T-helper 2 cell (primary cell): ENCODE measurements around the gene JAKMIP1.
"Not testable (repeated sequence)": the region's sequence is repeated elsewhere in the genome, so short reads cannot be mapped to it uniquely, and the experiment has no call there.

Experiments
- DNase-seq, 5 experiments: peaks; one replicate each; pipeline versions ENCODE4 v3.0.0 to v3.0.0-alpha.2; 2012 to 2022

JAKMIP1 gene

DNA sequence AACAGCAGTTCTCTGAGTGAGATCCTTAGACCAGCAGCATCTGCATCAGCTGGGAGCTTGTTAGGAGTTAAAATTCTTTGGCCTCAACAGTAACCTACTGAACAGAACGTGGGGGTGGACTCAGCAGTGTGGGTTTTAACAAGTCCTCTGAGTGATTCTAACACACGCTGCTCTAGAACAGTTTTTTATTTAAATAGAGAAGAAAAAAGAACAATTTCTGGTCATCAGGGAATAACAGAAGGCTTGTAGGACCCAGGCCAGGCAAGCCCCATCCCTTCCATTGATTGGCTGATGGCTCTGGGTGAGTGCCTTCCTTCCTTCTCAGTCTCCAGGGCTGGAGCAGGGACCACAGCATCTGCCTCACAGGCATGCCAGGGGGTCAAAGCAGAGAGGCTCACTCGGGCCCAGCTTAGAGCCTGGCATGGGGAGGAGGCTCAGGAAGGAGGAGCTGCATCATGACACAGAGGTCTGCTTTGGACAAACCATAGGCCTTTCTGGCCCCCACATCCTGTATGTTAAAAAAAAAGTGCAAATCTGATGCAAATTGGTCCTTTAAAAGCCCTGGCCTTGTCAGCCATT is 56.7 kb downstream of the JAKMIP1 start:
- DNase-seq, result no peak

DNA sequence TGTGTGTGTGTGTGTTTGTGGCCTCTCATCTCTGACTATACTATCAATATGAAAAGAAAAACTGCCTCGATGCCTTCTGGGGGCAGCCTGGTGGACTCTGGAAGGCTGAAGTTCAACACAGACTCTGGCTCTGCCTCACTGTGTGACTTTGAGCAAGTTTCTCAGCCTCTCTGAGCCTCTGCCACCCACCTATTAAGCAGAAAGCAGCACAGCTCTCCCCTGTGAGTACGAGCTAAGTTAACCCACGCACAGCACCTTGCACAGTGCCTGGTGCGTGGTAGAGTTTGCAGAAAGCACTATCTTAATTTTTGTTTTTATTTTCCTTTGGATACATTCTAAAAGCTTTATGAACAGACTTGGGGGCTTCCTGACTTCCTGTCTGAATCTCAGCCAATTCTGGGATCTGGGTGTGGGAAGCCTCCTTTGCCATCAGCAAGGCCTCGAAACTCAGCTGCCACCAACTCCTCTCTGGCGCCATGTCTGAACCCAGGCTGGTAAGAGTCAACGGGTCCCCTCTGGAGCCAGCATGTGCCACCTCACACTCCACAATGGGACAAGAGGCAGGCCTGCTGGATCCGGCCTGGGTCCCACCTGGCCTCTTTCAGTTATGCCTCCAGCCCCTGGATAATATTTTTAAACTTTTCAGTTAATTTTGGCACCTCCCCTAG is 57.3 kb downstream of the JAKMIP1 start:
- DNase-seq, result no peak

DNA sequence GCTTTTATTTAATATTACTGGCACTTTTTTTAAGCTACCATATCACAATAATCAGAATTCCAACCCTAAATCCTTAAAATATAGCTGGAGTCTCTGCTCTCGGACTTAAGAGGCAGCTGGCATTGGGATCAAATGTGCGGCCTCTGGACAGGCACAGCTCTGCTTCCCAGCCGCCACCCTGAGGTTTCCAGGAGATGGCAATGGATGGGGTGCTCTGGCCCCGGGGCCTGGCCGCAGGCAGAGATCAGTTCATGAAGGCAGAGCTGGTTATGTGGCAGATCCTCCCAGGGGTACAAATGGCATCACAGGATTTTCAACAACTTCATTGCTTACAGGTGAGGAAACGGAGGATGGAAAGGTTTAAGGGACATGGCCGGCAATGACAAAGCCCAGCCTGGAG is 57.8 kb downstream of the JAKMIP1 start:
- DNase-seq, result no peak

DNA sequence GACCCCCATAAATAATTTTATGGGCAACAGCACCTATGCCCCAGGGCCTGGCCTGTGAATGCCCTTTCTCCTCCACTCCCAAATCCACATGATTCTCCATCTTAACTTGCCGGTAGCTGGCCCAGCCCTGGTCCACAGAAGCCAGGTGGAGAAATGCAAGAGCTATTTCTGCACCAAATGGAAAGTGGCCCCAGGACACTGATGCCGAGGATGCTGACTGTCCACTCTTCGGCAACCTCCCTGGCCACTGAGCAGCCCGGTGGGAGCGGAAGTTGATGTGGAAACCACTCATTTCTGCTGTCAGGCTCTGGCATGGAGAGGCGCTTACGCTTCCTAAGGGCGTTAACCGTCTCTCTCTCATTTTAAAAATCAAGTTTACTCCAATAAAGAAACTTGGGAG is 58.8 kb downstream of the JAKMIP1 start:
- no peak for DNase-seq

DNA sequence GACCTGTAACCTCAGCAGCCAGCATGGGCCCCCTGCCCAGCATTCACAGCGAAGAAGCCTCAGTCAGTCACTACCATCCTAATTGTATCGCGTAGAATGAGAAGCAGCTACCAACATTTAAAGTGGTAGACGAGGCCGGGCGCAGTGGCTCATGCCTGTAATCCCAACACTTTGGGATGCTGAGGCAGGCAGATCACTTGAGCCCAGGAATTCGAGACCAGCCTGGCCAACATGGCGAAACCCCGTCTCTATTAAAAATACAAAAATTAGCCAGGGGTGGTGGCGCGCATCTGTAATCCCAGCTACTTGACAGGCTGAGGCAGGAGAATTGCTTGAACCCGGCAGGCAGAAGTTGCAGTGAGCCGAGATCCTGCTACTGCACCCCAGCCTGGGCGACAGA is 59.3 kb downstream of the JAKMIP1 start:
- not testable (repeated sequence) for DNase-seq

DNA sequence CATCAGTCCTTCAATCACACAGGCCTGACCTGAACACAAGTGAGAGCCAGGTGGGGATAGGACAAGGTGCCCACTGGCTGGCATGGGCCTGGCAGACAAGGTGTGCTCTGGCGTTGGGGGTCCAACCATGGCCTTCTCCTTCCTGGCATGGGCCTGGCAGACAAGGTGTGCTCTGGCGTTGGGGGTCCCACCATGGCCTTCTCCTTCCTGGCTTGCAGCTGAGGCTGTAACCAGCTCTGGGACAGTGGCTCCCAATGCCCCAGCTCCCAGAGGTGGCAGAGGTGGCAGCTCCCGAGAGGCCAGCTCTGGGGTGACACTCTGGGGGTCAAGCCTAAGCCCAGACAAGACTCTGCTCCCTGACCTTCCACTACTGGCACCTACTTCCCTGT is 62.6 kb downstream of the JAKMIP1 start:
- no peak for DNase-seq

DNA sequence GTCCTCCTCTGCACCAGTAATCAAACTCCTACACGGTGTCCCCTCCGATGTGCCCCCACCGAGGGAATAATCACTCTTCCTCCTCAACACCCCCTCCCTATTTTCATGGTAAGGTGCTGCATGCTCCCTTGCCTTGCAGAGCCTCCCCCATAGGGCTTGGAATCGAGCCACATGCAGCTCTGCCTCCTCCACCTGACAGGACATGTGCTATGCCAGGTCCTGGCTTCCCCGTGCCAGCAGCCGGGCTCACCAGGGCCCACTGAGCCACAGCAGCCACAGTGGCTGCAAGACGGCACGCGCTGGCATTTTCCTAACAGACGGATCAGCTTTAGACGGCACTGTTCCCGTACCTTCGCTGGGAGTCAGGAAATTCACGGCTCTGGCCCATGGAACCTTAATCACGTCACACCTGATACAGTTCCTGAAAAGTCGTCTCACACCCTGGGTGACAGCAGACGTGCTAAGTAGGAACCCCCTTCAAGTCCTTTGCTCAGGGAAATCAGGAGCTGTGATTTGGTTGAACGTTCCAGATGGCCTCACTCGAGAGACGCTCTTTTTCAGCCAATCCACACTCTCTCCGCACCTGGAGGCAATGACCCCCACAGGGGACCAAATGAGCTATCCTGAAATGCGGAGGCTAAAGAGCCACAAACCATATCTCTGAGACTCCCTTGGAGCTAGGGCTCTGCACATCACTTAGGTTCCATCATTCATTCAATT is 63.2 kb downstream of the JAKMIP1 start:
- DNase-seq, result no peak

DNA sequence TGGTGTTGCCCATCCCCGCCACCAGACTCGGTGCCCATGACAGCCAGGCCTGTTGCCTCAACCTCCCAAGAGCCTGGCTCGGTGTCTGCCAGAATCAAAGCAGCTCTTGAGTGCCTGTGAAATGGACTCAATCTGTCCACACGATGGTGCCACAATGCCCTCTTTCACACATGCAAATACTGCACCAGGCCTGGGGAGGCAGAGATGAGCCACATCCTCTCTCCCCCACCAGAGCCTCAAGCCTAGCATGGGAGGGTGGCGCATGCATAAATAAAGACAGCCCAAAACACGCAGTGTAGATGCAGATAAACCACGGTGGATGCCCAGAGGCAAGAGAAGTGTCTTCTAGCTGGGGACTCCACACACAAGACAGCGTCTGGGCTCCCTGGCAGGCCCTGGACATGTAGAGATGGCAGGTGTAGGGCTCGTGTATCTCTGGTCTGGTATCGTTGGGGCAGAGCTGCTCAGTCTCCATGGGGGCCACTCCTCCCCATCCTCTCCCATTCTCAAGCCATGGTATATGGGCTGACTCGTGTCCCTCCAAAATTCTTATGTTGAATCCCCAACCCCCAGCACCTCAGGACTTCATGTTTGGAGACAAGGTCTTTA is 65.6 kb downstream of the JAKMIP1 start:
- DNase-seq, result peak; percentile 17 to 93 (median 32)

DNA sequence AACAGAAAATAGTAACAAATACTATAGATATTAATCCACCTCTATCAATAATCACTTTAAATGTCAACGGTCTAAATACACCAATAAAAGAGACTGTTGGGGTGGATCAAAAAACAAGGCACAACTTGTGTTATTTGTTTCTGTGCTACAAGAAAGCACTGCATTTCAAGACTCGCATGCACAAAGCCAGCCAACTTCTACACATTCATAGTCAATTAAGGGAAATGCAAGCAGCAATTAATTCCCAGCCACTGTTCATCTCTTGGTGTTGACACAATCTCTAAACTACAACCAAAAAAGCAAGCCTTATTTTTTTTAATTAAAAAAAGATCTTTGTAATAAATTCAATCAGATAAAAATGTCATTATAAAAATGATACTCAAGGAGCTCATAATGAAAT is 67.6 kb downstream of the JAKMIP1 start:
- DNase-seq, result no peak

DNA sequence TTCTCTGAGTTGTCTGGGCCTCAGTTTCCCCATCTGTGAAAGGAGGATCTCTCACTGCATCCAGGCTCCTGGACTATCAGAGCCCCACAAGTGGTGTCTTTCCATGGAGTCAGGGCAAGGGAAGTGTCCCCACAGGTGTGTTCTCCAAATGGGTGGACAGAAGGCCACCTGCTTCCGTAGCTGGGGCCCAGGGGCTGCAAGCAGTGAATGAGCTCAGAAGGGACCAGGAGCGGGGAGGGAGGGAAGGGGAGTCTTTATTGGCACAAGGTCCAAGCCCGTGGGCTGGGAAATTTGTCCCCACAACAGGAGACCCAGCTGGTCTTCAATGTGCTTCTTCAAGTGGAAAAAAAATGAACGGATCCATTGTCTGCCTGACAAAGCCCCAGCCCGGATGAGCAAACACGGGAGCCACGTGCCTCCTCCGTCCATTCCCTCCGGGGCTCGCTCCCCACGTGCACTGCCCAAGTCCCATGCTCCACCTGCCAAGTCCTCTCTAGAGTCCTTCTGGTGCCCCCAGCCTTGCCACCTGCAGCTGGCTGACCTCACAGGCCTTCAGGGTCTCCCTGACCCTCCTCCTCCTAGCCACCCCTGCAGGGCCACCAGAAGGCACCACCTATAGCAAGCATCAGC is 72.0 kb downstream of the JAKMIP1 start:
- DNase-seq, result no peak

DNA sequence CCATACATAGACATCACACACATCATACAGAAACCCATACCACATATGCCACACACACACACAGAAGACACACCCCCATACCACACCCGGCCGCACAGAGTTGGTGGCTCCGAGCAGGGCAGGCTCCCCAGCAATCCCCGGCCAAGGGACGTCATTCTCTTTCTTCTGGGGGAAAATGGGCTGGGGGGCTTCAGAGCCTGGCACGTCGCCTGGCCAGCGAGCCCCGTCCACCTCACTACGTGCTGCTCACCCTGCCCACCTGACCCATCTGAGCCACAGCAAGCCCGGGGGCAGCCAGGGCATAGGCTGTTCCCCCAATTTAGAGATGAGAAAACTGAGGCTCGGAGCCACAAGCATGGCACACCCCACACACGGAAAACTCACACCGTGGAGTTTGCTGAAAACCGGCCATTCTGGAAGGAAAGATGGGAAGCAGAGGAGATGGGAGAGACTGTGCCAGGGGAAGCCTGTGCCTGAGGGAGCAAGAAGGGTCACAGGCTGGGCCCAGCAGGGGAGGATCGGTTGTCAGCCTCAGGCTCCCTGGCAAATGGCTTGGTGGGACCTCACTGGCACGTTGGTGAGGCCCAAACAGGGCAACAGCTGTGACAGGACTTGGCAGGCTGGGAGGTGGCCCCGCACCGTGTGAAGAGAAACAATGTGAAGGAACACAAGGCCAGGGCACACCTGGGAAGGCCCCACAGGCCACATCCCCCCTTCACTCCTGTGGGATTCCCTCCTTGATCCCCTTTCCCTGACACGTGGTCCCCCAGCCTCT is 73.2 kb downstream of the JAKMIP1 start:
- no peak for DNase-seq

DNA sequence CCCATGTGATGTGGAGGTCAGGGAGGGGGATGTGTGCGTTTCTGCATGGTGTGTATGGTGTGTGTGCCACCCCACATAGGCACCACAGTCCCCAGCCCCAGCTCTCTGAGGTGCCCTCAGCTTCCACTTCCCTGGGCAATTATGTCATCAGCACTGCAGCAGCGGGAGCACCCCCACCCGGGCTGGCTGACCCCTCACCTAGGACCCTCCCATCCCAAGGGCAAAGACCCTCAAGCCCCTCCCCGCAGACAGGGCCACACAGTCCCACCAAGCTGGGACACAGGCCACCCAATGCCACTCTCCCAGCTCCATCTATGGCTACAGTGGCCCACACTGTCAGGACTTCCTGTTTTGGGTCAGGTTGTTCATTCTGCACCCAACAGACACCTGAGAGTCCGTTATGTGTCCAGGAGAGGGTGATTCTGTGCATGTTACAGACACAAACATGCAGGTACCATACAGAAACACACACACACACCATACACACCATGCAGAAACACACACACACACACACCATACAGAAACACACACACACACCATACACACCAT is 75.2 kb downstream of the JAKMIP1 start:
- peak in 1 of 5 experiments; percentile 27 for DNase-seq

DNA sequence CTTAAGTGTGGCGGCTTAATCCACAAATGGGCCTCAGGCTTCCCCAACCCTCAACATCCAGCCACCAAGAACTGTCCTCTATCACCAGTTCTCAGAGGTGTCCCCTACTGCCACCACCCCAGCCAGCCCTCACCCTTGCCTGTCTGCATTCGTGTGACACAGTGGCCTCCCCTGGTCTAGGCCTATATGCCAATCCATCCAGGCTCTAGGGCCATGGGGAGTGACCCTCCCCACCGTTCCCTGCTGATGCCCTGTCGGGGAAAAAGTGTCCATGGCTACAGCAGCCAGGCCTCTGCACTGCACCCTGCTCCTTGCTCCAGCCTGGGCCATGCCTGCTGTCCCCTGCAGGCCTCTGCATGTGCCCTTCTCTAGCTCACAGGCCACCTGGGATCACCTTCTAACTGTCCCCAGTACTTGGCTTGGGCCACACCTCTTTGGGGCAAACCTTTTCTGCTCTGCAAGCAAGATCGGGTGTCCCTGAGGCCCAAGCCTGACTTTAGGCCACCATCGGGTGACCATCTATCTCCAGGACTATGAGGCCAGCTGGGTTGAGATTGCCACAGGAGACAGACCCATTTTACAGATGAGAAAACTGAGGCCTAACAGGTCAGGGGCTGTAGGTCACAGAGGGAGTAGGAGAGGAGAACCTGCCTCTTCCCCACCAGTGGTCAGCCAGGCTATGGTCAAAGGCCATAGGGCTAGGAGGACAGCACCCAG is 75.8 kb downstream of the JAKMIP1 start:
- no peak for DNase-seq

DNA sequence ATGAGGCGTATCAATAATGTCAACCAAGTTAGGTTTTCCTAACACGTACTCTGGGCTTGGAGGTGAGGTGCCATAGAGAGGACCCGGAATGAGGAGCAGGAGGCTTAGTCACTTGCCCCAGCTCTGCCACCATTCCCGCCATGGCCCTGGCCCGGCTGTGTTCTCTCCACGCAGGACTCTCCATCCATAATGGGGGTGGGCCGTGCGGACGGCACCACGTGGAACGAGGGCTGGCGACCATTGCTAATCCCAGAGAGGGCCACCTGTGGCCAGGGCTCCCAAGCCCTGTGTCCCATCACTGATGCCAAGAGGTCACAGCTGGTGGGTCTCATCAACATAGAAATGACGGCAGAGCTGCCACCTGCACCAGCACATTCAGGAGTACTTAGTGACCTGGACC is 76.4 kb downstream of the JAKMIP1 start:
- DNase-seq, result no peak

DNA sequence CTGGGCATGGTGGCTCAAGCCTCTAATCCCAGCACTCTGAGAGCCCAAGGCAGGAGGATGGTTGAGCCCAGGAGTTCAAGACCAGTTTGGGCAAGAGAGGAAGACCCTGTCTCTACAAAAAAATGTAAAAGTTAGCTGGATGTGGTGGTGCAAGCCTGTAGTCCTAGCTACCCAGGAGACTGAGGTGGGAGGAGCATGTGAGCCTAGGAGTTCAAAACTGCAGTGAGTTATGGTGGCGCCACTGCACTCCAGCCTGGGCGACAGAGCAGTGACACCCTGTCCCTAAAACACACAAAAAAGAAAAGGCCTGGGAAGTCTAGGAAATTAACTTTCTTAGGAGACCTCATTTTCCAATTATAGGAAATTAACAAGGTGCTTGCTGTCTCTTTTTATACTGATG is 76.8 kb downstream of the JAKMIP1 start:
- DNase-seq, result no peak

DNA sequence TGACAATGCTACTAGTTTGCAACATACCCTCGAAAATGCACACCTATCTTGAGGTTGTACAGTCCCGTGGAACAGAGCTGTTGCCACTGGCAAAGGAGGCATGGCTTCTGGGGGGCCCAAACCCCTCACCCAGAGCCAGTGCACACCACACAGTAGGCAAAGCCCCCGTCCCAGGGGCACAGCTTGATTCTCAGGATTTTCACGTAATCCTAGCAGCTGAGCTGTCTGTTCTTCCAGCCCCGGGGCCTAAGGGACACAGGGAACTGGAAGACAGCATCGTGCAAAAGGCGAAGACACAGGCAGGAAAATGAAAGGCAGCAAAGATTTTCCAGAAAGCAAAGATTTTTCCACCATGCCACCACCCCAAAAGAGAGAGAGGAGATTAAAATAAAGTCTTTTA is 77.2 kb downstream of the JAKMIP1 start:
- no peak for DNase-seq

DNA sequence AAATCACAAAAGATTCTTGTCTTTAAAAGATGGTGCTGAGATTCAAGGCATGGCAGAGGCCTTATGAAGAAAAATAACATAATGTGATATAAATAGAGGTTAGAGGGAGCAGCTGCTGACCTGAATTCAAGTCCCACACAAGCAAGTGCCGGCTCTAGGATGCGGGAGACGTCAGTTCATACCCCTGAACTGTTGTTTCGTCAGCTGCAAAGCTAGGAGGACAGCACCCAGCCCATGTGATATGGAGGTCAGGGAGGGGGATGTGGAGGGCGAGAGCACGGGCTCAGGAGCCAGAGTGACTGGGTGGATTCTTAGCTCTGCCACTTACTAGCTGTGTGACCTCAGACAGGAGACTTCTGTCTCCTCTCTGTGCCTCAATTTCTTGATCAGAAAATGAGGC is 77.9 kb downstream of the JAKMIP1 start:
- no peak for DNase-seq

DNA sequence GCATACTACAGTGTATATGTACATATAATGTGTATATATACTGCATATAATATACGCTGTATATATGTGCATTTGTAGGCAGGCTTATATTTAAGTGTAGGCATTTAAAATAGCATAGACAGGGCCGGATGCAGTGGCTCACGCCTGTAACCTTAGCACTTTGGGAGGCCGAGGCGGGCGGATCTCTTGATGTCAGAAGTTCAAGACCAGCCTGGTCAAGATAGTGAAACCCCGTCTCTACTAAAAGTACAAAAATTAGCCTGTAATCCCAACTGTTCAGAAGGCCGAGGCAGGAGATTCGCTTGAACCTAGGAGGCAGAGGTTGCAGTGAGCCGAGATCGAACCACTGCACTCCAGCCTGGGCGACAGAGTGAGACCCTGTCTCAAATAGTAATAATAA is 78.4 kb downstream of the JAKMIP1 start:
- DNase-seq, result no peak

DNA sequence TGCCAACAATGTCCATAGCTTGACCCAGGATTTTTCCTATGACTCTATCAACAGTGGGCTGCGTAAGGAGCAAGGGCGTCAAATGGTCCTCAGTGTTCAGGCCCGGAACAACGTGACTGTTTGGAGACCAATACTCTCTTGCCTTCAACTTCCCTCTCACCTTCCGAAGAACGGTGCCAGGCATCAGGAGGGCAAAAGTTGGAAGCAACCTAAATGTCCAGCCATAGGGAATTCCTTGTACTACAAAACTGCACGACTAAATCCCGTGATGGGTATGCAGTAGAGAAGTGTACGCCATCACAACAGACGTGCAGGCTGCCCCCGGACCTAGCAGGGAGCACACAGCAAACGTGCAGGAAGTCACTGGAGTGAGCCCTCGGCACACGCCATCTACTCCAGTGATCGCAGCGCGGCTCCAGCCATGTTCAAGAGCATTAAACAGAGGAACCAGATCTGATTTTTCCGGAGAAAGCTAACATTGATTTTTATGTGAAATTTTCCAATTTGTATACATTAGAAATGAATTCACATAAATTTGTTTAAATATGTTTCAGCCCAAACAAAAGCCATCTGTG is 79.0 kb downstream of the JAKMIP1 start:
- DNase-seq, result no peak

DNA sequence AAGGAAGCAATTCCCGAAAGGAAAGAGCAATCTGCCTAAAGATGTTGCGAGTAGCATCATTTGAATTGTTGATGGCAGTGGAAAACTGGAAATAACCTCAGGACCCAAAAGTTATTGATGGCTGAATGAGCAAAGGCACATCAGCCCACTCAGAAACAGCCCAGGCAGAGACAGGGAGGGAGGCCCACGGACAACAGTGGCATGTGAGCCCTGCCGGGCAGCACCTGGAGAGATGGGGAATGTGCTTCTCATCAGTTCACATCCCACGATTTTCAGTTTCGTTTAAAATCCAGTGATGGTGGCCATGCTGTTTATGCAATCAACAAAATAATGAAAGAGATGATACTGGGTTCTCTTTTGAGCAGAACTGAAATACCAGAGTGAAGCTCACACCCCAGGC is 80.0 kb downstream of the JAKMIP1 start:
- DNase-seq, result no peak

DNA sequence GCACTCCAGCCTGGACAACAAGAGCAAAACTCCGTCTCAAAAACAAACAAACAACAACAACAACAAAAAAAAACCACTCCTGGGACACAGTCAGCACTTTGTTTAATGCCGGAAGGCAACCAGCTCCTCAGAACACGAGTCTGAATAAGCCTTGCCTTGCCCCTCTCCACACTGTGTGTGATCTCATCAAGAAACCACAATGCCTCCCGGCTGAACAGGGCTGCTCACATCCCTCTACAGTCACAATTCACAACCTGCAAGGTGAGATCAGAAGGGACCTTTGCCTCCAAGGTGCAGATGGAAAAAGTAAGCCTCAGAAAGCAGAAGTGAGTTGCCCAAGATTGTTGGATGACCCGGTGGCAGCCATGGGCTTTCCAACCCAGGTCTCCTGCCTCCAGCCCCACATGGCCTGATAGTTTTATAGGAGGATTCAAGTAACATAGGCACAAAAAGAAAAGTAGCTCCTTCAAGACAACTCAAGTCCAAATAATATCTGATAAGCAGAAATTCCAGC is 80.8 kb downstream of the JAKMIP1 start:
- DNase-seq, result peak in 1 of 5 experiments; percentile 35
